DMS53 treated with DMSO at 0.1 percent for 48 hours (cell line): ENCODE results near the gene ZNRD2.
"Not testable (repeated sequence)": the region's sequence is repeated elsewhere in the genome, so short reads cannot be mapped to it uniquely, and the experiment has no call there.

Experiments used
- DNase-seq: peaks from one replicate; lab custom pipeline; 2025; ENCODE audit not compliant: unreplicated experiment; lab: John Stamatoyannopoulos, UW

Gene ZNRD2

GRCh38 chr11:65569973-65570918, at the start of gene ZNRD2:
Gene ZNRD2 (plus strand): TSS chr11:65570477. CDS start chr11:65570492, 15 bp downstream.
- peak; percentile 93 for DNase-seq

- DNase-seq, result not testable (repeated sequence)
Observed at GRCh38 chr11:65521777-65522521, 48.3 kb upstream of the ZNRD2 start.

- DNase-seq, result not testable (repeated sequence)
Observed at GRCh38 chr11:65522718-65523630, 47.3 kb upstream of the ZNRD2 start.

- DNase-seq, result not testable (repeated sequence)
Observed at GRCh38 chr11:65523631-65523968, 46.7 kb upstream of the ZNRD2 start.

- no peak for DNase-seq
Observed at GRCh38 chr11:65524014-65524740, 46.1 kb upstream of the ZNRD2 start.

GRCh38 chr11:65524741-65525545, 45.3 kb upstream of the ZNRD2 start, which contains the start of gene SCYL1:
Gene SCYL1 (plus strand): TSS chr11:65525083. CDS start chr11:65525154, 71 bp downstream.
- peak; percentile 52 for DNase-seq

GRCh38 chr11:65525546-65526480, 44.5 kb upstream of the ZNRD2 start:
- no peak for DNase-seq

GRCh38 chr11:65526744-65527143, 43.5 kb upstream of the ZNRD2 start:
- DNase-seq, result no peak

GRCh38 chr11:65528819-65529350, 41.4 kb upstream of the ZNRD2 start:
- no peak for DNase-seq

- DNase-seq, result no peak
Observed at GRCh38 chr11:65529475-65530156, 40.7 kb upstream of the ZNRD2 start.

GRCh38 chr11:65530157-65530496, 40.1 kb upstream of the ZNRD2 start:
- DNase-seq, result no peak

GRCh38 chr11:65532388-65533064, 37.8 kb upstream of the ZNRD2 start:
- no peak for DNase-seq

- DNase-seq, result no peak
Observed at GRCh38 chr11:65535102-65535501, 35.2 kb upstream of the ZNRD2 start.

- DNase-seq, result no peak
Observed at GRCh38 chr11:65536412-65537295, 33.6 kb upstream of the ZNRD2 start.

GRCh38 chr11:65537296-65537597, 33.0 kb upstream of the ZNRD2 start:
- no peak for DNase-seq

GRCh38 chr11:65537620-65538231, 32.6 kb upstream of the ZNRD2 start:
- DNase-seq, result no peak
